Fibroblast of upper back skin (primary cell): ENCODE data around the gene TPP2.
A peak's percentile ranks its signal among the peaks of the same experiment; 100 is the strongest.

Experiments used
- DNase-seq: peaks from one replicate; pipeline ENCODE4 v3.0.0-alpha.2; 2013

Gene TPP2

DNA sequence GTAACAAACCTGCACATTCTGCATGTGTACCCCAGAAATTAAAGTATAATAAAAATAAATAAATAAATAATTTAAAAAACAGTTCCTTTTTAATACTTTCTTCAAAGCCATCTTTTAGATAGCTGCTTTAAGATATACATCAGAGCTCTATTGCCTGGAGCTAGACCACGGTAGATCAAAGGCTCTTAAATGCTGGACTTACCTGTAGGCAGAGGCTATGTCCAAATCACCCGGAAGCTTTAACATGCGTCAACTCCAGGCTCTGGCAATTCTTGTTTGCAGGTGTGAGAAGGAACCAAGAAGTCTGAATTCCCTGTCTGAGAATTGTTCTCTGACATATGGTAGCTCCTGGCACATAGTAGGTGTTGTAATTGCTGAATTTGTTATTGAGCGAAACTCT lies 99.7 kb downstream of the TPP2 start:
- DNase-seq = no peak

GRCh38 chr13:102697264-102697663 lies 100.5 kb downstream of the TPP2 start:
- no peak for DNase-seq

GRCh38 chr13:102697929-102698648 lies 101.3 kb downstream of the TPP2 start:
- no peak for DNase-seq

GRCh38 chr13:102698649-102698980 lies 101.8 kb downstream of the TPP2 start:
- DNase-seq = no peak

- DNase-seq = no peak
Observed at GRCh38 chr13:102699504-102699903, 102.7 kb downstream of the TPP2 start.

- peak; percentile 38 for DNase-seq
Observed at GRCh38 chr13:102700088-102701031, 103.6 kb downstream of the TPP2 start.

DNA sequence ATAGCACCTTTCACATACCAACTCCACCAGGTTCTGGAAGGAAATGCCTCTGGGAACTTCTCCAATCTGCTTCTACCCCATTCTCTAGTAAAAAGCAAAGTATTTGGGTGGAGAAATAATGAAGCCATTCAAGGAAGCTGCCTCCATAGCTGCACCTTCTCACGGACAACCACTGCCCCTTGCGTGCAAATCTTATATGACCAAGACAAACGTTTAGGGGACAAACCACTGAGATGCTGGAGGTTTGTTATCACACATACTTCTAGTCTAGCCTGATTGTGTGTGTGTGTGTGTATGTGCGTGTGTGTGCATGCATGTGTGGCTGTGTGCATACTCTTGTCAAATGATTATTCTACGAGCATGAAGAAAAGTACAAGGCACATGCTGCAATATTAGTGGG lies 104.5 kb downstream of the TPP2 start:
- DNase-seq = no peak

- peak; percentile 45 for DNase-seq
Observed at GRCh38 chr13:102702965-102703725, 106.4 kb downstream of the TPP2 start.

- no peak for DNase-seq
Observed at GRCh38 chr13:102703726-102704035, 106.9 kb downstream of the TPP2 start.

GRCh38 chr13:102704238-102705058 lies 107.7 kb downstream of the TPP2 start:
- no peak for DNase-seq

DNA sequence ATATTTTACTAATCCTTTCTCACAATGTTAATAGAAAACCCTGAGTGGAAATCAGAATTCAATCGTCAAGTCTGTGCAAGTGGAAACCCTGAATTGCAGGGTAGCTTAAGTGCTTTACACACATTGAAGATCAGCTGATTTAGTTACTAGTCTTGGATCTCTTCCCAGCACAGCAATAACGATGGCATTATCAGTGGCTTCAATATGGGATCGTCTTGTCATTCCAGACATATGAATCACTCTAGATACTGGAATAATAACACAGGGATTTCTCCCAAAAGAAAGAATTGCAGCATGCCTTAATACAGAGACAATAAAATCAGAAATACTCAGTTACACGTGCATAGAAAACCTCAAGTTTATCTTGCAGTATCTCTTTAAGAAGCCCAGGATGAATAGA lies 110.7 kb downstream of the TPP2 start:
- peak; percentile 96 for DNase-seq

GRCh38 chr13:102708211-102708610 lies 111.4 kb downstream of the TPP2 start:
- no peak for DNase-seq

GRCh38 chr13:102708991-102709390 lies 112.2 kb downstream of the TPP2 start:
- no peak for DNase-seq

DNA sequence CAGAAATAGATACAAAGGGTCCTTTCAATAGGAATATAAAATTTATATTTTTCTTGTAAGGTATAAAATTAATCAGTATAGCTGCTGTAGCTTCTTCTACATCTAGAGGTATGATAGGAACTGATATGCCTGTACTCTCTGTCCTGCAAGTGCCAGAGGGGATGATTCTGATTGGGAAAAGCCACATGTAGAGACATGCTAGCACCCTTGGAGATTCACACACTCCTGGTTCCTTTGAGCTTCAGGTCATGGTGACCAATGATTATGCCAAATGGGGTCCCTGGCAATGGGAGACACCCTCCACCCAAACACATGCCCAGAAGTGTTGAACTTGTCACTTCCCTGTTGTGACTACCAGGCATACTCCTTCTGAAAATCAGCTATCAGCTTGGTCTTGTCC lies 112.8 kb downstream of the TPP2 start:
- DNase-seq = no peak

- DNase-seq = no peak
Observed at GRCh38 chr13:102710261-102710679, 113.5 kb downstream of the TPP2 start.

DNA sequence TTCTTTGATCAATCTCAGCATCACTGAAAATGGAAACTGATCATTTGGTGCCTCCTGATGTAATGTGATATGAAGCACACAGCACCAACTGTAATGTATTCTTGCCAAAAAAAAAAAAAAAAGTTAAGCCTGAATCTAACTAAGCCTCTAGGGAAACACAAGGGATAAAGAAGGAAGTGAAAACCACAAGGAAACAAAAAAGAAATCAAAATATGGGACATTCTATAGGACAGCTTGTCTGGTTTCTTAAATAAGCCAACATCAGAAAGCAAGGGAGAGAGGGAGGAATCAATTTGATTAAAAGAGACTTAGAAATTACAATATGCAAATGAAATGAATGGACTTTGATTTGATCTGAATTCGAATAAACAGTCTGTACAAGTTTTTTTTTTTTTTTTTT lies 118.7 kb downstream of the TPP2 start:
- no peak for DNase-seq

- no peak for DNase-seq
Observed at GRCh38 chr13:102718746-102719145, 122.0 kb downstream of the TPP2 start.

GRCh38 chr13:102721800-102722231 lies 125.0 kb downstream of the TPP2 start:
- no peak for DNase-seq

- peak; percentile 73 for DNase-seq
Observed at GRCh38 chr13:102724923-102725322, 128.1 kb downstream of the TPP2 start.

- no peak for DNase-seq
Observed at GRCh38 chr13:102726430-102726829, 129.6 kb downstream of the TPP2 start.
